ENCODE results near the gene CRYZ. TPM values are rescaled to one million over a fixed set of nuclear protein-coding genes. Genes with fewer than 3 reads are reported as not detected.

Gene CRYZ
- total RNA-seq, 4 donors from 2014 or later, result 29.5 to 45.7 (median 38.8) TPM

- intact Hi-C loops (cut with DNase I), result no loop called here
- TF ChIP-seq POLR2AphosphoS5 (IDR thresholded peaks at IDR 0.05) (no peak), POLR2A (IDR thresholded peaks at IDR 0.05; ENCODE audit: low read depth) (no peak), EP300 (IDR thresholded peaks at IDR 0.05) (no peak), CTCF (IDR thresholded peaks at IDR 0.05) (no peak)
- WGBS, result 97% methylated on average over 1 of the region's 1 CpG
- H3K27me3 ChIP-seq, result no peaks in the 10 kb centered on the region
- H3K27ac ChIP-seq (replicated peaks in 1 of 4), result no peak overlapping the region
- peaks cover 36 to 88% (median 73%) of the 10 kb centered on the region in 4 donors for H3K36me3 ChIP-seq
- no peaks in the 10 kb centered on the region for H3K9me3 ChIP-seq
- no peak for DNase-seq (ENCODE audit: extremely low spot score)
- H3K4me3 ChIP-seq, result no peak overlapping the region
- H3K4me1 ChIP-seq, result peaks cover 6 to 36% (median 32%) of the 10 kb centered on the region in 4 donors
Observed at GRCh38 chr1:74716822-74717221, 16.0 kb downstream of the CRYZ start.

- Histone ChIP-seq H3K27ac (replicated peaks in 1 of 4) (no peak overlapping the region), H3K36me3 (peaks cover 31 to 88% (median 72%) of the 10 kb centered on the region in 4 donors), H3K4me1 (peaks cover 6 to 36% (median 32%) of the 10 kb centered on the region in 4 donors), H3K9me3 (no peaks in the 10 kb centered on the region), H3K4me3 (no peak overlapping the region), H3K27me3 (no peaks in the 10 kb centered on the region)
- no peak for TF ChIP-seq CTCF (IDR thresholded peaks at IDR 0.05)
- TF ChIP-seq EP300 (IDR thresholded peaks at IDR 0.05), result no peak
- TF ChIP-seq POLR2A (IDR thresholded peaks at IDR 0.05; ENCODE audit: low read depth), result no peak
- no peak for TF ChIP-seq POLR2AphosphoS5 (IDR thresholded peaks at IDR 0.05)
- WGBS, result 85% methylated on average over 6 of the region's 6 CpGs
- DNase-seq (ENCODE audit: extremely low spot score), result no peak
- intact Hi-C loops (cut with DNase I), result no loop called here
Observed at GRCh38 chr1:74715806-74716205, 17.0 kb downstream of the CRYZ start.

- TF ChIP-seq EP300 (IDR thresholded peaks at IDR 0.05), result no peak
- TF ChIP-seq CTCF (IDR thresholded peaks at IDR 0.05), result no peak
- no peak for TF ChIP-seq POLR2A (IDR thresholded peaks at IDR 0.05; ENCODE audit: low read depth)
- no peak for TF ChIP-seq POLR2AphosphoS5 (IDR thresholded peaks at IDR 0.05)
- peak overlapping the region in 1 of 4 donors; percentile 73 for H3K27ac ChIP-seq (replicated peaks in 1 of 4)
- H3K27me3 ChIP-seq, result no peaks in the 10 kb centered on the region
- peaks cover 29 to 88% (median 69%) of the 10 kb centered on the region in 4 donors for H3K36me3 ChIP-seq
- peaks cover 6 to 36% (median 32%) of the 10 kb centered on the region in 4 donors for H3K4me1 ChIP-seq
- H3K9me3 ChIP-seq, result no peaks in the 10 kb centered on the region
- intact Hi-C loops (cut with DNase I), result no loop called here
- 90% methylated on average over 1 of the region's 1 CpG for WGBS
- no peak for DNase-seq (ENCODE audit: extremely low spot score)
- H3K4me3 ChIP-seq, result no peak overlapping the region
Observed at GRCh38 chr1:74715236-74715502, 17.7 kb downstream of the CRYZ start.

- Histone ChIP-seq H3K4me1 (peaks cover 6 to 36% (median 32%) of the 10 kb centered on the region in 4 donors), H3K27ac (replicated peaks in 1 of 4) (peak overlapping the region in 2 of 4 donors; percentile 52 to 73), H3K4me3 (no peak overlapping the region), H3K36me3 (peaks cover 29 to 88% (median 69%) of the 10 kb centered on the region in 4 donors), H3K9me3 (no peaks in the 10 kb centered on the region), H3K27me3 (no peaks in the 10 kb centered on the region)
- no peak for DNase-seq (ENCODE audit: extremely low spot score)
- TF ChIP-seq POLR2AphosphoS5 (IDR thresholded peaks at IDR 0.05), result no peak
- no peak for TF ChIP-seq POLR2A (IDR thresholded peaks at IDR 0.05; ENCODE audit: low read depth)
- no peak for TF ChIP-seq EP300 (IDR thresholded peaks at IDR 0.05)
- TF ChIP-seq CTCF (IDR thresholded peaks at IDR 0.05), result no peak
- 39% methylated on average over 1 of the region's 1 CpG for WGBS
- intact Hi-C loops (cut with DNase I), result no loop called here
Observed at GRCh38 chr1:74714429-74715235, 18.2 kb downstream of the CRYZ start.

Data from esophagus muscularis mucosa (tissue), 4 donors.